Panc1 (cell line): ENCODE data around the gene FRMD8. TPM values are rescaled to one million over a fixed set of nuclear protein-coding genes. Genes with fewer than 3 reads are reported as not detected.

ENCODE experiments used
- ATAC-seq: fragments of 200-7000 bp; cut with Tn5 transposase; 2 replicates; pipeline ENCODE4 v1.9.1; 2020; ENCODE audit warnings: mild to moderate bottlenecking, moderate library complexity
- BruUV-seq: library from RNA; stranded (reverse); fragments of 400-500 nt; replicated peaks from 2 replicates; lab custom pipeline; 2021; lab: Mats Ljungman, UMichigan
- CTCF ChIA-PET: fragments of 300-600 bp; sonication (Branson Sonifier 250); formaldehyde crosslinking; loops from one replicate; lab custom pipeline; 2022; ENCODE audit warnings: antibody characterized with exemption; lab: Charles Lee
- POLR2A ChIA-PET: fragments of 300-600 bp; sonication (Branson Sonifier 250); formaldehyde crosslinking; loops from one replicate; lab custom pipeline; 2022; ENCODE audit warnings: antibody characterized with exemption; lab: Charles Lee
- DNase-seq: peaks from one replicate; pipeline ENCODE4 v3.0.0-alpha.2; 2010; ENCODE audit warnings: low read depth, low spot score
- H3K27ac ChIP-seq: 2 replicates; pipeline ENCODE4 v1.5.1; 2011; ENCODE audit warnings: mild to moderate bottlenecking, low read length, inconsistent platforms
- H3K27me3 ChIP-seq: fragments of 200-500 bp; sonication (Bioruptor generic); 2 replicates; pipeline ENCODE4 v1.6.0; 2014; ENCODE audit warnings: low read length, inconsistent platforms; ENCODE audit not compliant: control insufficient read depth, insufficient read depth
- H3K36me3 ChIP-seq: fragments of 200-500 bp; sonication (Bioruptor generic); 2 replicates; pipeline ENCODE4 v1.5.1; 2014; ENCODE audit warnings: inconsistent platforms, mild to moderate bottlenecking, low read length, moderate library complexity; ENCODE audit not compliant: control insufficient read depth, insufficient read depth
- H3K4me1 ChIP-seq: 2 replicates; pipeline ENCODE4 v1.5.1; 2011; ENCODE audit warnings: inconsistent platforms, mild to moderate bottlenecking, low read length, moderate library complexity; ENCODE audit not compliant: control insufficient read depth, insufficient read depth
- H3K4me3 ChIP-seq, 2 experiments: 2 replicates each; pipeline ENCODE4 v1.5.1; 2011 to 2012; ENCODE audit warnings: low read depth in 2 of 2, low read length in 2 of 2, mild to moderate bottlenecking in 2 of 2, inconsistent platforms in 1 of 2, moderate library complexity in 1 of 2
- H3K9me3 ChIP-seq: fragments of 200-500 bp; sonication (Bioruptor generic); 2 replicates; pipeline ENCODE4 v1.5.1; 2014; ENCODE audit warnings: low read depth, mild to moderate bottlenecking, inconsistent platforms, low read length, moderate library complexity; ENCODE audit not compliant: control insufficient read depth, insufficient read depth
- POLR2AphosphoS5 ChIP-seq: IDR thresholded peaks from 2 replicates; pipeline ENCODE4 v1.6.1; 2012; ENCODE audit warnings: mild to moderate bottlenecking, low read depth, low read length, moderate library complexity
- REST ChIP-seq, 2 experiments: IDR thresholded peaks; 2 replicates each; pipeline ENCODE4 v1.6.1; 2011 to 2012; ENCODE audit warnings: low read depth in 2 of 2, control low read depth in 1 of 2, low read length in 1 of 2, mild to moderate bottlenecking in 1 of 2, moderate library complexity in 1 of 2; ENCODE audit not compliant: insufficient read depth in 1 of 2
- SIN3A ChIP-seq: IDR thresholded peaks from 2 replicates; pipeline ENCODE4 v1.6.1; 2012; ENCODE audit warnings: low read depth, mild to moderate bottlenecking, low read length, moderate library complexity, borderline replicate concordance; ENCODE audit not compliant: insufficient read depth
- TCF7L2 ChIP-seq: IDR thresholded peaks from 2 replicates; pipeline ENCODE4 v1.6.1; 2011; ENCODE audit warnings: mild to moderate bottlenecking, low read depth, low read length, inconsistent platforms
- in situ Hi-C: cut with HindIII; loops from 2 replicates; pipeline ENCODE4 v1.10.0; 2016; ENCODE audit warnings: low sequenced_read_pairs, low pct_unique_long_range_greater_than_20kb
- intact Hi-C: fragments of 100-400 bp; cut with micrococcal nuclease; formaldehyde crosslinking; loops from one replicate; pipeline ENCODE4 v1.10.0; 2022; ENCODE audit not compliant: unreplicated experiment
- total RNA-seq: library from RNA; stranded (reverse); gene quantifications from one replicate; pipeline ENCODE4 v1.2.1, GENCODE V29; 2021; ENCODE audit not compliant: unreplicated experiment
- TF ChIP-seq, protein P1 (sequence below): fragments of 450-650 bp; IDR thresholded peaks from 2 replicates; pipeline ENCODE4 v1.5.1; 2017; ENCODE audit warnings: mild to moderate bottlenecking

FRMD8 gene
- total RNA-seq, 1 experiment from 2014 or later: 85.8 TPM

GRCh38 chr11:65379698-65380459, 6.6 kb upstream of the FRMD8 start:
- ATAC-seq (no peak), DNase-seq (no peak)
- H3K9me3 ChIP-seq: no peaks in the 10 kb centered on the region
- in situ Hi-C loops (no loop called here), intact Hi-C loops (no loop called here)
- ChIA-PET POLR2A (interaction anchor here (0.6 kb wide), 1 partner anchor 126 kb away, joined by 3 read pairs; no protein-coding TSS in a partner anchor), CTCF (interaction anchor here (0.5 kb wide), 1 partner anchor 78 kb away, joined by 9 read pairs; no protein-coding TSS in a partner anchor)
- H3K4me3 ChIP-seq: no peak overlapping the region
- no peaks in the 10 kb centered on the region for H3K27me3 ChIP-seq
- no TSS peak for BruUV-seq
- no peaks in the 10 kb centered on the region for H3K36me3 ChIP-seq
- H3K4me1 ChIP-seq: peaks cover 27% of the 10 kb centered on the region
- H3K27ac ChIP-seq: no peak overlapping the region; the same call in 1 of the 2 replicates
- TF ChIP-seq REST (IDR thresholded peaks at IDR 0.05; ENCODE audit: insufficient read depth in 1 of 2, low read depth in 2 of 2, low read length in 1 of 2) (no peak), TCF7L2 (no peak), SIN3A (no peak), POLR2AphosphoS5 (no peak)
- TF ChIP-seq, protein P1, sequence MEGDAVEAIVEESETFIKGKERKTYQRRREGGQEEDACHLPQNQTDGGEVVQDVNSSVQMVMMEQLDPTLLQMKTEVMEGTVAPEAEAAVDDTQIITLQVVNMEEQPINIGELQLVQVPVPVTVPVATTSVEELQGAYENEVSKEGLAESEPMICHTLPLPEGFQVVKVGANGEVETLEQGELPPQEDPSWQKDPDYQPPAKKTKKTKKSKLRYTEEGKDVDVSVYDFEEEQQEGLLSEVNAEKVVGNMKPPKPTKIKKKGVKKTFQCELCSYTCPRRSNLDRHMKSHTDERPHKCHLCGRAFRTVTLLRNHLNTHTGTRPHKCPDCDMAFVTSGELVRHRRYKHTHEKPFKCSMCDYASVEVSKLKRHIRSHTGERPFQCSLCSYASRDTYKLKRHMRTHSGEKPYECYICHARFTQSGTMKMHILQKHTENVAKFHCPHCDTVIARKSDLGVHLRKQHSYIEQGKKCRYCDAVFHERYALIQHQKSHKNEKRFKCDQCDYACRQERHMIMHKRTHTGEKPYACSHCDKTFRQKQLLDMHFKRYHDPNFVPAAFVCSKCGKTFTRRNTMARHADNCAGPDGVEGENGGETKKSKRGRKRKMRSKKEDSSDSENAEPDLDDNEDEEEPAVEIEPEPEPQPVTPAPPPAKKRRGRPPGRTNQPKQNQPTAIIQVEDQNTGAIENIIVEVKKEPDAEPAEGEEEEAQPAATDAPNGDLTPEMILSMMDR: no peak

- BruUV-seq: no TSS peak
- DNase-seq: no peak
- H3K9me3 ChIP-seq: no peaks in the 10 kb centered on the region
- H3K27me3 ChIP-seq: no peaks in the 10 kb centered on the region
- intact Hi-C loops: no loop called here
- no peaks in the 10 kb centered on the region for H3K36me3 ChIP-seq
- no peak for ATAC-seq
- CTCF ChIA-PET: no interaction called here
- H3K4me3 ChIP-seq: no peak overlapping the region
- TF ChIP-seq REST (IDR thresholded peaks at IDR 0.05; ENCODE audit: insufficient read depth in 1 of 2, low read depth in 2 of 2, low read length in 1 of 2) (no peak), TCF7L2 (no peak), SIN3A (no peak), POLR2AphosphoS5 (no peak)
- TF ChIP-seq, protein P1: no peak
- H3K4me1 ChIP-seq: peaks cover 33% of the 10 kb centered on the region
- in situ Hi-C loops: no loop called here
- POLR2A ChIA-PET: interaction anchor here (0.7 kb wide), 1 partner anchor 128 kb away, joined by 3 read pairs; no protein-coding TSS in a partner anchor
- no peak overlapping the region for H3K27ac ChIP-seq
Measured at GRCh38 chr11:65380460-65381119, 5.8 kb upstream of the FRMD8 start.
